ENCODE results near the gene BCL6B.

GRCh38 chr17:7060165-7060891 is 37.5 kb downstream of the BCL6B start:
- TF ChIP-seq EGR1 (IDR thresholded peaks at IDR 0.05): no peak
- no peak for TF ChIP-seq EP300 (IDR thresholded peaks at IDR 0.05; ENCODE audit: borderline replicate concordance)
- TF ChIP-seq TAF1 (IDR thresholded peaks at IDR 0.05; ENCODE audit: low read depth): no peak
- TF ChIP-seq CEBPB (IDR thresholded peaks at IDR 0.05): no peak
- TF ChIP-seq CREB1 (IDR thresholded peaks at IDR 0.05; ENCODE audit: low read depth): no peak
- TF ChIP-seq, protein P1, sequence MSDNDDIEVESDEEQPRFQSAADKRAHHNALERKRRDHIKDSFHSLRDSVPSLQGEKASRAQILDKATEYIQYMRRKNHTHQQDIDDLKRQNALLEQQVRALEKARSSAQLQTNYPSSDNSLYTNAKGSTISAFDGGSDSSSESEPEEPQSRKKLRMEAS (IDR thresholded peaks at IDR 0.05): no peak
- TF ChIP-seq, protein P2, sequence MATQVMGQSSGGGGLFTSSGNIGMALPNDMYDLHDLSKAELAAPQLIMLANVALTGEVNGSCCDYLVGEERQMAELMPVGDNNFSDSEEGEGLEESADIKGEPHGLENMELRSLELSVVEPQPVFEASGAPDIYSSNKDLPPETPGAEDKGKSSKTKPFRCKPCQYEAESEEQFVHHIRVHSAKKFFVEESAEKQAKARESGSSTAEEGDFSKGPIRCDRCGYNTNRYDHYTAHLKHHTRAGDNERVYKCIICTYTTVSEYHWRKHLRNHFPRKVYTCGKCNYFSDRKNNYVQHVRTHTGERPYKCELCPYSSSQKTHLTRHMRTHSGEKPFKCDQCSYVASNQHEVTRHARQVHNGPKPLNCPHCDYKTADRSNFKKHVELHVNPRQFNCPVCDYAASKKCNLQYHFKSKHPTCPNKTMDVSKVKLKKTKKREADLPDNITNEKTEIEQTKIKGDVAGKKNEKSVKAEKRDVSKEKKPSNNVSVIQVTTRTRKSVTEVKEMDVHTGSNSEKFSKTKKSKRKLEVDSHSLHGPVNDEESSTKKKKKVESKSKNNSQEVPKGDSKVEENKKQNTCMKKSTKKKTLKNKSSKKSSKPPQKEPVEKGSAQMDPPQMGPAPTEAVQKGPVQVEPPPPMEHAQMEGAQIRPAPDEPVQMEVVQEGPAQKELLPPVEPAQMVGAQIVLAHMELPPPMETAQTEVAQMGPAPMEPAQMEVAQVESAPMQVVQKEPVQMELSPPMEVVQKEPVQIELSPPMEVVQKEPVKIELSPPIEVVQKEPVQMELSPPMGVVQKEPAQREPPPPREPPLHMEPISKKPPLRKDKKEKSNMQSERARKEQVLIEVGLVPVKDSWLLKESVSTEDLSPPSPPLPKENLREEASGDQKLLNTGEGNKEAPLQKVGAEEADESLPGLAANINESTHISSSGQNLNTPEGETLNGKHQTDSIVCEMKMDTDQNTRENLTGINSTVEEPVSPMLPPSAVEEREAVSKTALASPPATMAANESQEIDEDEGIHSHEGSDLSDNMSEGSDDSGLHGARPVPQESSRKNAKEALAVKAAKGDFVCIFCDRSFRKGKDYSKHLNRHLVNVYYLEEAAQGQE (IDR thresholded peaks at IDR 0.05; ENCODE audit: low read depth): no peak
- no peak for TF ChIP-seq FOXM1 (IDR thresholded peaks at IDR 0.05; ENCODE audit: borderline replicate concordance, low read depth)
- TF ChIP-seq RAD21 (IDR thresholded peaks at IDR 0.05; ENCODE audit: low read depth): no peak
- TF ChIP-seq NFIC (IDR thresholded peaks at IDR 0.05): no peak; the same call in 1 of the 2 replicates
- TF ChIP-seq YY1 (IDR thresholded peaks at IDR 0.05; ENCODE audit: low read depth): no peak

Measured in Ishikawa (cell line).